ENCODE data around the gene ZNF827. TPM values are rescaled to one million over a fixed set of nuclear protein-coding genes. Genes with fewer than 3 reads are reported as not detected.
"Not testable (repeated sequence)": the region's sequence is repeated elsewhere in the genome, so short reads cannot be mapped to it uniquely, and the experiment has no call there.

Gene ZNF827
- total RNA-seq, 1 experiment from 2014 or later: 10.8 TPM

DNA sequence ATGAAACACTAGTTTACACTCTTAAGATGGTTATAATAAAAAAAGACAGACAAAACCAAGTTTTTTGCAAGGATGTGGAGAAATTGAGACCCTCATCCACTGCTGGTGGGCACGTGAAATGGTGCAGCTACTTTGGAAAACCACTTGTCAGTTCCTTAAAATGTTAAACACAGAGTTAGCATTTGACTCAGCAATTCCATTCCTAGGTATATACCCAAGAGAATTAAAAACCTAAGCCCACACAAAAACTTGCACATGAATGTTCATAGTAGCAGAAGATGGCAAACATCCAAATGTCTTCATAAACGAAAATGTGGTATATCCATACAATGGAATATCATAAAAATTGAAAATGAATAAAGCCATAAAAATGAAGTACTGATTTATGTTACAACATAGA, 75.4 kb downstream of the ZNF827 start:
- DNase-seq (ENCODE audit: low spot score): no peak

GRCh38 chr4:145861336-145862318, 77.0 kb downstream of the ZNF827 start:
- no peak for DNase-seq (ENCODE audit: low spot score)

DNA sequence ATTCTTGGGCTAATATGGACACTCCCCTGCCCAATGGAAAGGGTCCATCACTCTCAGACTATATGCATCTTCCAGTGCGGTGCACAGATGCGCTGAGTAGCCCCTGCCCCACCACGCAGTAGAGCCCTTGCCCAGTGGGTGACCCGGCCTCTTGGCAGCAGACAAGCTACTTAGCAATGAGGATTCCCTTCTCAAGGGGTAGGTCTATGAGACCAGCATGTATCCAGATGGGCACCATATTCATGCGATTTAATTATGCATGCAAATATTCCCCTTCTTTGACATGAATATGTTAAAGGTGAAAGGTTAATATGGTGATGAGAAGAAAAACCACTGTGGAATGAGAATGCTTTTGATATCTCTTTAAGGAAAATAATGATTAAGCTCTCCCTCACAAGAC, 77.7 kb downstream of the ZNF827 start:
- DNase-seq (ENCODE audit: low spot score): no peak

- no peak for DNase-seq (ENCODE audit: low spot score)
These were observed 78.2 kb downstream of the ZNF827 start for GRCh38 chr4:145860446-145860845.

GRCh38 chr4:145859926-145860325, 78.7 kb downstream of the ZNF827 start:
- DNase-seq (ENCODE audit: low spot score): no peak

DNA sequence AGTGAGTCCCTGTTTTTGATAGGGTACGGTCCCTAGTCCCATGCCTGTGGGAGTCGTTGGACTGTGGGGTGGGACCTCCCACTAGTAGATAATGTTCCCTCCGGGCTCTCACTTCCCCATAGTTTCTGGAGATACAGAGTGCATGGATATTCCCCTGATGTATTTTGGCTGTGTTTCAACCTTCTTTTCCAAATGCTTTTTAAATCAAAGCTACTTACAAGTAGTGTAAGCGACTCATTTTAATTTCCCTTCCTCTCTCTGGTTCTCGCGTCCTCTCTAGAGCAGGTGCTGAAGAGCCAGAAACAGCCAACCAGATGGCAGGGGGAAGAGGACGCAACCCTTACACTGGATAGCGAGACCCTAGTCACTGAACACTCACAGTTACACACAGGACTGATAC, 79.2 kb downstream of the ZNF827 start:
- no peak for DNase-seq (ENCODE audit: low spot score)

- no peak for DNase-seq (ENCODE audit: low spot score)
These were observed 86.3 kb downstream of the ZNF827 start for GRCh38 chr4:145852256-145852839.

DNA sequence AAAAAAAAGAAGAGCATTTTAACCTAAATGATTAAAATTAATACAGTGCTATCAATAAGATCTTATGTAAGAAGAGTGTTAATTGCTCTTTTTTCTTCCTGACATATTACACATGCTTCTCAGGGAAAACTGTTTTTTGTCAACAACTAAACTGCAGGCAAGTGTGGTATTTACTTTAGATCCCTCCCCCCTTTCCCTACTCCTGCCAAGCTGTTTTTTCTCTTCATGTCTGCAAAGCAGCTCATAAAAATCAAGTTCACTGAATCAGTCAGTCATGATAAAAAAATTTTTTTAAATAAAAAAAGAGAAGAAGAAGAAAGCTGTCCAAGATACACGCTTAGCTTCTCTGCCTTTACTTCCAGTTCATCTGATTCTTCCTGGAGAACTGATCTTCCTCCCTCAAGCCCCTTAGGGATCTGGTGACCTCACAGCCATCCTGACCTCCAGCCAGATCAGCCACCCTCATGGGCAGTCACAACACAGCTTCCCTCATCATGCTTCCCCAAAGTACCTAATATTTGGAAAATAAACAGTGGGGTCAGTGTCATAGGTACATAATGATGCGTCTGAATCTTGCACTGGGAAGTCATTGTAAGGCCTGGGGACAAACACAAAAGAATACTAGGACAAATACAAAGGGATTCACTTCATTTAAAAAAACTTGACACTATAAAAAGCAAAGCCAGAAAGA, 87.0 kb downstream of the ZNF827 start:
- no peak for DNase-seq (ENCODE audit: low spot score)

- DNase-seq (ENCODE audit: low spot score): no peak
These were observed 90.9 kb downstream of the ZNF827 start for GRCh38 chr4:145847764-145848163.

DNA sequence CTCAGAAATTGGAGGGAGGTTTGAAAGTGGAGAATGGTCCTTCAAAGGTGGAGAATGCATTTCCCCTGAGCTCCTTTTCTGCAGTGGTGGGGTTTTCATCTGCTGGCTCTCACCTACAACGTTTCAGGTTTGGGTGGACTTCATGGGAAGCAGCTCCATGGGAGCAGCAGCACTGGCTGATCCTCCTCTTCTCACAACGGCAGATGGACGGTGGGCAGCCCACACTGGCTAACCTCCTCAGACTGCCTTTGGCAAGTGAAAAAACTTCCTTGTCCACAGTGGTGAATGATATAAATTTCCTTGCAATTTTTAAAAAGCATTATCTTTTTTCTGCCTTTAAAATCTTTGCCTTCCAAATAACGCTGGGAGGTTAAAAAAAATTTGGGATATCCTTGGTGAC, 93.5 kb downstream of the ZNF827 start:
- no peak for DNase-seq (ENCODE audit: low spot score)

DNA sequence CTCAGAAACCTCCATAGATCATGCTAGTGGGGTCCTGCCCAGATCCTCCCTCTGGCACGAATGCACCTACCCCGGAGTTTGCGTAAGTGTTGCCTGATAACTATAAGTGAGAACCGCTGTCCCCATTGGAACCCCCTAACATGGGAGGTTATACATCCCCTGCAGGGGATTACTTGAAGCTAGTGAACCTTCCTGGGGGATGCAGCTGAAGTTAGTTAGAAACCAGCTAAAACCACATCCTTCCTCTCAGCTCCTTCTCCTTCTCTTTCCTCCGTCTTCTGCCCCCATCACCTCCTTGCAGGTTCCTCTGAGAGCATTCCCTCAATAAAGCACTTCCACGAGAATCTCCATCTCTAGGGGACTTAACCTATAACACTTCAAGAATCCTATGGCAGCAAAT, 95.0 kb downstream of the ZNF827 start:
- DNase-seq (ENCODE audit: low spot score): no peak

GRCh38 chr4:145843148-145843547, 95.5 kb downstream of the ZNF827 start:
- no peak for DNase-seq (ENCODE audit: low spot score)

GRCh38 chr4:145842224-145842887, 96.3 kb downstream of the ZNF827 start:
- DNase-seq (ENCODE audit: low spot score): no peak

- no peak for DNase-seq (ENCODE audit: low spot score)
These were observed 97.8 kb downstream of the ZNF827 start for GRCh38 chr4:145840801-145841200.

DNA sequence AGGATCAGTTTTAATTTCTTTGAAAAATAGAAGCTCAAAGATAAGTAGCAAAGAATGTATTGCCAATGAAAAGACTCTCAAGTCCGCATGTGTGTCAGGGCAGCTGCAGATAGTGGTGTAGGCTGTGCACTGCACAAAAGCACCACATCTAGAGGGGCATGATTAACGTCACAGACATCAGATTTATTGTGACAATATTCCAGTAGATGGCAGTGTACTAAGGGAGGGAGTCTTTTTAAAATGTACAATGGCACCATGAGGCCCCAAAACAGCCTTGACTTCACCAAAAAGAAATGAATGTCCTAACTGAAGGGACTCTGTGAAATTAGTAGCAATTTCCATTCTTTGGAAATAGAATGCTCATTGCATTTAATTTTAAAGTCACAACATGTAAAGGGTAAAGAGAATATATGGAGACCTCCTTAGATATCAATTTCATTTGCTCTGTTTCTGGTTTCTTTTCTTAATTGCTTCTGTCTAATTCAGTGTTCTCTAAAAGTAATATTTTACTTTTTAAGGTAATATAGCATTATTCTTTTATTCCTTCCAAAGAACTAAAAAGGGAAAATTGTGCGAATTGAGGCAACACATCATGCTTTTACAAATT, 98.4 kb downstream of the ZNF827 start:
- DNase-seq (ENCODE audit: low spot score): peak; percentile 51

DNA sequence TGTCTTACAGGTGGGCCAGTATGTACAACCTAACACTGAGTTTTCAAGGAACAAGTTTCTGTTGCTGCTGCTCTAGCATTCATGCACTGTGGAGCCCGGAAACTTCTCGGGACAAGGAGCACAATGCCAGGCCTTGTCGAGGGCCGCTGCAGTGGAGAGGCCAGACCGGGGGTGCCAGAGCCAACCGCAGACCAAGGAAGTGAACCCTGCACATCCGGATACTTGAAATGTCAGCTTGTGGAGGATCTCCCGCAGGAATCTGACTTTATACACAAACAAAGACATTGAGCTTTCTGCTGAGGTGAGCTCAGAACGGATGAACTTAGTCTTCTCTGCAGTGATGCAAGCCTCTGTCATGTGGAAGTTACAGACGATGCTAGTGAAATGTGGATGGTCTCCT, 99.5 kb downstream of the ZNF827 start:
- no peak for DNase-seq (ENCODE audit: low spot score)

DNA sequence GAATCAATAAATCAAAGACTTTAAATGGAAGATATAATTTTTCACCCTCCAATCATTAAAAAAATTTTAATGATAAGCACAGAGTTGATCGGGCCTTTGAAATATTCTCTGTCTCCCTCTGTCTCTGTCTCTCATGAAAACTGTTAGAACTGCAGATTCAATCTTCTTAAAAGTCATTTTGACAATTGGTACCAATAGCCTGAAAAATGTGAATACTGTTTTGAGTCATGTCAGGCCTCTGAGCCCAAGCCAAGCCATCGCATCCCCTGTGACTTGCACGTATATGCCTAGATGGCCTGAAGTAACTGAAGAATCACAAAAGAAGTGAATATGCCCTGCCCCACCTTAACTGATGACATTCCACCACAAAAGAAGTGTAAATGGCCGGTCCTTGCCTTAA, 106.2 kb downstream of the ZNF827 start:
- not testable (repeated sequence) for DNase-seq (ENCODE audit: low spot score)

GRCh38 chr4:145830699-145831098, 107.9 kb downstream of the ZNF827 start:
- no peak for DNase-seq (ENCODE audit: low spot score)

DNA sequence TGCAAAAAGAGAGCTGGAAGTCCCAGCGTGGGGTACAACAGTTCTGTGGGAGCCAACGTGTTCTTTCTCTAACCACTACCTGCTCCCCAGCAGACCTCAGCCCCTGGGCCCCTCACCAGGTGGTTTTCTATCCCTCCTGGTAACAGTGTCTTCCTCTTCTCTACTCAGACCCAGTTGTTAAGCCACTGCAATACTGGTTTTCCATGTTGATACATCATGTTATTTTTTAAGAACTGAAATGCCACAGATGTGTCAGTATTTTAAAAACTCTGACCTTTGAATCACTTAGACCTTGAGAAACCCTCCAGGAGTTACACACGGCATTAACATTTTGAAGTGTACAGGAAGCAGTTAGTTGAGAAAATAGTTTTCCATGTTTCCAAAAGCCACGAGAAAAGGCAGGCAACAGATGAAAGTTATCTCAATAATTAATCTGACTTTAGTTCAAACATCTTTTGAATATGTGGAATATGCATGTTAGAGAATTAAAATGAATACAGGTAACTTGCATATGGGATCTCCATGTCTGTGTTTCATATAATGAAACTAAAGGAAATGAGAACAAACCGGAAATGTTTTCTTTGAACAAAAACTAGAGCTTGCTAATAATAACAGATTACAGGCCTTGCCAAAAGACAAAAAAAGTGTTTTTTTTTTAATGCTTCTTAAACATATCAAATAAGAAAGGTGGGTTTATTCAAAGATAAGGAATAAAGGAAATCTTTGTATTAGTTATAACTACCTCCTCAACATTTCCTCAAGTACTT, 108.8 kb downstream of the ZNF827 start:
- DNase-seq (ENCODE audit: low spot score): no peak

GRCh38 chr4:145828802-145829485, 109.7 kb downstream of the ZNF827 start:
- no peak for DNase-seq (ENCODE audit: low spot score)
